Neural crest cell (in vitro differentiated cells): ENCODE data around the gene HOXC6. TPM values are rescaled to one million over a fixed set of nuclear protein-coding genes. Genes with fewer than 3 reads are reported as not detected.

Source experiments
- DNase-seq: peaks from one replicate; pipeline ENCODE4 v3.0.0; 2021; ENCODE audit warnings: low read depth, mixed read lengths, low spot score
- H3K27ac Mint-ChIP-seq: one replicate; pipeline ENCODE4 v1.8.0; 2021; ENCODE audit warnings: mild to moderate bottlenecking, mixed read lengths; ENCODE audit not compliant: unreplicated experiment
- H3K27me3 Mint-ChIP-seq: 2 replicates; pipeline ENCODE4 v1.8.0; 2021; ENCODE audit warnings: low read depth, mild to moderate bottlenecking, mixed read lengths
- H3K36me3 Mint-ChIP-seq: 2 replicates; pipeline ENCODE4 v1.8.0; 2021; ENCODE audit warnings: low read depth, mild to moderate bottlenecking, mixed read lengths
- H3K4me1 Mint-ChIP-seq: 2 replicates; pipeline ENCODE4 v1.8.0; 2021; ENCODE audit warnings: mixed read lengths
- H3K4me3 Mint-ChIP-seq: one replicate; pipeline ENCODE4 v1.8.0; 2021; ENCODE audit warnings: mild to moderate bottlenecking, mixed read lengths
- H3K9me3 Mint-ChIP-seq: 2 replicates; pipeline ENCODE4 v1.8.0; 2021; ENCODE audit warnings: mixed read lengths
- total RNA-seq: library from RNA; stranded (reverse); gene quantifications from 2 replicates; pipeline ENCODE4 v1.2.1, GENCODE V29; 2021
- TF ChIP-seq, protein P1 (sequence below): fragments of 200-600 bp; sonication (generic); conservative IDR thresholded peaks from 2 replicates; pipeline ENCODE4 v1.5.0; 2021; ENCODE audit warnings: antibody characterized with exemption, mild to moderate bottlenecking

Gene HOXC6
- total RNA-seq, 1 donor from 2014 or later: 11.0 TPM

DNA sequence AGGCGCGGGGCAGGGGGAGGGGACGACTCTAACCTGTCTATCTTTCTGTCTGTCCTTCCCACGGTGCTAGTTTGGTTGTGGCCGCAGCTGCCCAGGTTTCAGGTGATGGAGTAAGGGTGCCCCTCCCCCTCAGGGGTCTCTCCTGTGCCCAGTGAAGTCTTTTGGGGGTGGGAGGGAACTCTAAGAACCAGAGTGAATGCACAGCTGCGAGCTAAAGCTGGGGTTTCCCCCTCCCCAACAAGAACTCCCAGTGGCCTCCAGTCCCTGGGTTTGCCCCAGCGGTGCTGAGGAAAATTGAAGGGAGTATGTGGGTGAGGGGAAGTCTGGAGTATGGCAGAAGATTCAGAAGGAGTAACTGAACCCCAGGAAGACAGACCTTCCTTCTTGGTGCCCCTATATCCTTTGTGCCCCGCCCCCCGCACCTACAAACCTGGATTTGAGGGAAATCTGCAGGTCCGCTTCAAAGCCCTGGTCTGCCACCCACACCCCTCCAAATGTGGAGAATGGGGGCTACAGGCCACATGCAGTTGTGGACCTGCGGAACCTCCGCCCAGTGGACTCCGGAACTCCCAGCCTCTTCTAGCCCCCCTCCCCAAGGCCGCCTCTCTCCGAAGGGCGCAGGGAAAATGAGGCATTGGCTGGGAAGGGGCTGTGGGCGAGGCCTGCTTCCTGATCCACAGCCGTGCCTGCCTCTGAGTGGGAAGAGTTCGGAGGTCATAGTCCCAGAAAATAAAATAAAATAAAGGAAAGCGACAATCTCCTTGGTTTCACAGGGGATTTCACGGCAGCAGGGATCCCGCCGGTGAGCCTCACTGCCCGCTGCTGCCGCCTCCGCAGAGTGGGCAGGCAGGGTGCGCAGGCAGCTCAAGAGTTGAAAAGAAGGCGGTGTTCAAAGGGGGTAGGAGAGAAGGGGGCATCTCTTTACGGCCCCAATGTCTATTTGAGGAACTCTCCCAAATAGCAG lies 31.7 kb upstream of the HOXC6 start:
- TF ChIP-seq, protein P1, sequence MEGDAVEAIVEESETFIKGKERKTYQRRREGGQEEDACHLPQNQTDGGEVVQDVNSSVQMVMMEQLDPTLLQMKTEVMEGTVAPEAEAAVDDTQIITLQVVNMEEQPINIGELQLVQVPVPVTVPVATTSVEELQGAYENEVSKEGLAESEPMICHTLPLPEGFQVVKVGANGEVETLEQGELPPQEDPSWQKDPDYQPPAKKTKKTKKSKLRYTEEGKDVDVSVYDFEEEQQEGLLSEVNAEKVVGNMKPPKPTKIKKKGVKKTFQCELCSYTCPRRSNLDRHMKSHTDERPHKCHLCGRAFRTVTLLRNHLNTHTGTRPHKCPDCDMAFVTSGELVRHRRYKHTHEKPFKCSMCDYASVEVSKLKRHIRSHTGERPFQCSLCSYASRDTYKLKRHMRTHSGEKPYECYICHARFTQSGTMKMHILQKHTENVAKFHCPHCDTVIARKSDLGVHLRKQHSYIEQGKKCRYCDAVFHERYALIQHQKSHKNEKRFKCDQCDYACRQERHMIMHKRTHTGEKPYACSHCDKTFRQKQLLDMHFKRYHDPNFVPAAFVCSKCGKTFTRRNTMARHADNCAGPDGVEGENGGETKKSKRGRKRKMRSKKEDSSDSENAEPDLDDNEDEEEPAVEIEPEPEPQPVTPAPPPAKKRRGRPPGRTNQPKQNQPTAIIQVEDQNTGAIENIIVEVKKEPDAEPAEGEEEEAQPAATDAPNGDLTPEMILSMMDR: no peak
- no peak for DNase-seq
- Mint-ChIP-seq H3K4me1 (no peaks in the 10 kb centered on the region), H3K36me3 (no peaks in the 10 kb centered on the region), H3K27me3 (peaks cover 100% of the 10 kb centered on the region), H3K9me3 (no peaks in the 10 kb centered on the region), H3K4me3 (peak overlapping the region; percentile 68), H3K27ac (no peak overlapping the region)

DNA sequence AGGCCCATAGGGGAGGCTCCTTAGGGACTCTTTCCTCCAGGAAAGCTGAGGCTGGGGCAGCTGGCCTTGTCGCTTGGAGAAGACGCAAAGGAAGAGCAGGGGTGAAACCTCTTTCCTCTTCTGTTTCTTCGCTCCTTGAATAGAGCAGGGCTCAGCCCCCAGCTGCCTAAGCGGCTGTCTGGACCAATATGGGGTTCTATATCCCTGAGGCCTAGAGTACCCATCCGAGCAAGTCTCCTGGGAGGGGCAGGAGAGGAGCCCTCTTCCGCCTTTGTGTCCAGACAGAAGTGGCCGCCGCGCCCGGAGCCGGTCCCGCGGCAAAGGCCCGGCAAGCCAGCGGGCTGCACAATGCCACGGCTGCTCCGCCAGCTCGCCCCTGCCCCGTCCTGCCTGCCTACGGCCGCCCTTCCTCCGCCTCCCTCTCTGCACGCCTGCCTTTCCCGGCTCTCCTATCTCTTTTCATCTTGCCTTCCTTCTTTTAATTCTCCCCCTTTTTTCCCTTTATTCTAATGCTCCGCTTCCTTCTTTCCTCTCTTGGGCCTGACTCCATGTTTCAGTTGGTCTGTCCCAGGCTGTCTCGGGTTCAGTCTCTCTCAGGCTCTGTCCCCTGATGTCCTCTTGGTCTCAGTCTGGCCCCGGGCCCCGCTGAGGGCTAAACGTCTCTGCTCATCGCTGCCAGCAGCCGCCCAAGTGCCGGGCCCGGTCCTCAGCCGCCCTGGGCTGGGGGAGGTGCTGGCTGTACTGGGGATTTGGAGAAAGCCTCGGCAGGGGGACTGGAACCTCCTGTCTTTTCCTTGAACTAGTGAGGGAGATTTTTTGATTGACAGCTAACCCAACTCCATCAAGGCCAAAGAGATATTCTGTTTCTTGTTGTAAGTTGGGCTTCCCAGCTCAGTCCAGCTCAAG lies 30.8 kb upstream of the HOXC6 start:
- Mint-ChIP-seq H3K27me3 (peaks cover 100% of the 10 kb centered on the region), H3K9me3 (no peaks in the 10 kb centered on the region), H3K27ac (no peak overlapping the region), H3K4me1 (peaks cover 2% of the 10 kb centered on the region), H3K4me3 (peak overlapping the region; percentile 83), H3K36me3 (no peaks in the 10 kb centered on the region)
- TF ChIP-seq, protein P1: no peak
- DNase-seq: no peak

DNA sequence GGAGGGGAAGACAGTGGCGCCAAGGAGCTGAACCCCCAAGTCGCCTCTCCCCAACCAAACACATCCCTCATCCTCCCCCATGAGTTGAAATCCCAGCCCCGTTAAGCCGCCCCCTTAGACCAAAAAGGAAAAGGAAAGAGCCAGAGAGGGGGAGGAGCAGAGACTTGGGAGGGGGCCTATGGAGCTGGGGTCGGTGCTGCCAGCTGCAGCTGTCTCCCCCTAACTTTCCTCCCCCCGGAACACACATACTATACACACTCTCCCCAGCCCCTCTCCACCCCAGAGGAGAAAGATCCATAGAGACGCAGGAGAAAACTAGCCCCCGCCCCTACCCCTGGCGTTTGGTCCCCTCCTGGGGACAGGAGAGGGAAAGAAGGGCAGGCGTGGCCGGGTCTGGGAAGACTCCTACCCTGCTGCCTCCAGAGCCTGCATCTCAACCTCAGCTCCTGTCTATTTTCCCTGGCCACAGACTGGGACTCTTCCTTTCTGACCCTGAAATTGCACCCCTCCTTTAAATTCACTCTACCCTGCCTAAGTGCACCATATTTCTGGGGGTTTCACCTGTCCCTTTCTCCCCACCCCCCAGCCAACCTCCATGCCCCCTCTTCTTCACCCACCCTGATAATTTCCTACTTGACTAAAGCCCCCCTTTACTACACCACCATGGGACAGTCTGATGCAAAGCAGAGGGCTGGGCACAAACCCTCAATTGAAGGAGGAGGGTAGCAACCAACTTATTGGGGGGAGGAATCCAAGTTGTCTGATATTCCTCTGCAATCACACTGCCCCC lies 29.9 kb upstream of the HOXC6 start:
- no peak overlapping the region for H3K27ac Mint-ChIP-seq
- H3K9me3 Mint-ChIP-seq: no peaks in the 10 kb centered on the region

DNA sequence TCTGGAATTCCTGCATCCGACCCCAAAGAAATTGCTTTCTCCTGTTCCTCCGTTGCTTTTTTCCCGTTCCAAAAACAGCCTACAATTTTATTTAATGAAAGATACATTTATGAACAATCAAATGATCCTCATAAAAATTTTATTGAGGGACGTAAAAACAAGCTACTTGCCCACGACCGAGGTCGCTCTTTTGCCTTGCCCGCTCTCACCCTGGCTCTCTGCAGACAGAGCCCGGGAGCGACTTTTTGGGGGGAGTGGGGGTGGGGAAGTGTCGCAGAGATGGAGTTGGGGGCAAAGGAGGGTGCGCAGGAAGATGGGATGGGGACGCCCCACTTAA lies 29.4 kb upstream of the HOXC6 start:
- TF ChIP-seq, protein P1: no peak
- Mint-ChIP-seq H3K27ac (no peak overlapping the region), H3K4me3 (peak overlapping the region; percentile 83), H3K9me3 (no peaks in the 10 kb centered on the region), H3K4me1 (peaks cover 11% of the 10 kb centered on the region), H3K27me3 (peaks cover 100% of the 10 kb centered on the region), H3K36me3 (peaks cover 3% of the 10 kb centered on the region)
- DNase-seq: no peak

More for the DNA sequence above, 29.9 kb upstream of the HOXC6 start:
- peak overlapping the region; percentile 83 for H3K4me3 Mint-ChIP-seq
- TF ChIP-seq, protein P1: no peak
- DNase-seq: no peak
- H3K36me3 Mint-ChIP-seq: no peaks in the 10 kb centered on the region
- H3K27me3 Mint-ChIP-seq: peaks cover 100% of the 10 kb centered on the region
- peaks cover 5% of the 10 kb centered on the region for H3K4me1 Mint-ChIP-seq
